Measurements from ENCODE around the gene NLRC5. TPM values are rescaled to one million over a fixed set of nuclear protein-coding genes. Genes with fewer than 3 reads are reported as not detected.

NLRC5 gene
- total and polyA plus RNA-seq, 9 of the 15 experiments (the other 6 are each of a cell fraction or from before 2014, with no cell fraction given): 0.59 to 0.71 TPM; not detected in 7

DNA sequence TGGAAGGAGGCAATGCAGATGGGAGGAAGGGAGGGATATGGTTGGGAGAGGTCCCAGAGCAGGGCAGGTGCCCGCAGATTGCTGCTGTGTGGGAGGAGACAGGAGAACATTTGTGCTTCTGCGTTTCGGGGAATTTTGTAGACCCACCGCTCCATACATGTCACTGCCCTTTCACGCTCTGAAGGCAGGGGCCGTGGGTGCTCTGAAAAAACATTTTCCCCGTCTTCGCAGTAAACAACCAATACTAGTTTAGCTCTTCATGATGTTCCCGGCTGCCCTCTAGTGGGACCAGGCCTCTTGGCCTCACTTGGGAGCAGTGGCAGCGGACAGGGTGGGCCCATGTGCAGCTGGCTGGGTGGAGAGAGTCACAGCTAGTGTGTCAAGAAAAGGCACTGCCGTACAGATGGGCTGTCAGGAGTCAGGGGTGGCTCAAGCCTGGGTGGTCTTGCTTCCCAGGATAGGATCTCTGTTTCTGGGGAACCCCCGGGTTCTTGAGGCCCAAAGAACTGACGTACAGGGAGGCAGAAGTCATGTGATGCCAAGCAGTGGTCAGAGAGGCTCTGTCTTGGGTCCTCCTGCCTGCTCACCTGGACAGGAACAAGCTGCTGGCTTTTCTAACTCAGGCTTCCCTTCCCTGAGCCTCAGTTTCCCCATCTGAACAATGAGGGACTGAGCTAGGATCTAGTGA lies 56.5 kb downstream of the NLRC5 start:
- 5% methylated on average over 13 of the region's 13 CpGs for WGBS (ENCODE audit: insufficient coverage, low coverage, missing lambda C conversion rate)
- ChIA-PET POLR2A (interaction anchor here (0.5 to 1.2 kb wide), 8 partner anchors 10 to 172 kb away, joined by 3 to 5 read pairs (median 4); no protein-coding TSS in a partner anchor), CTCF (ENCODE audit: low intra/inter-chr PET ratio) (interaction anchor here (1.2 to 2.1 kb wide), 2 partner anchors 82 to 122 kb away, joined by 3 to 6 read pairs; no protein-coding TSS in a partner anchor)
- Histone ChIP-seq H3K9me3 (replicated peaks; ENCODE audit: control insufficient read depth, insufficient read depth, low read depth, low read length) (no peaks in the 10 kb centered on the region), H2AFZ (ENCODE audit: low read depth, low read length) (no peak overlapping the region; the same call in 1 of the 2 replicates), H3K27ac (ENCODE audit: extremely low read depth, low read depth, low read length) (no peak overlapping the region), H3K4me1 (replicated peaks in 1 of 2; ENCODE audit: control insufficient read depth in 2 of 2, insufficient read depth in 2 of 2, low read length in 2 of 2) (no peaks in the 10 kb centered on the region; a peak in 1 of 5 replicates), H3K4me3 (no peak overlapping the region), H4K20me1 (replicated peaks; ENCODE audit: control insufficient read depth, insufficient read depth, low read length) (no peaks in the 10 kb centered on the region), H3K36me3 (ENCODE audit: control insufficient read depth, insufficient read depth, low read length) (no peaks in the 10 kb centered on the region), H3K4me2 (ENCODE audit: insufficient read depth, low read length) (peak overlapping the region; percentile 35), H3K27me3 (ENCODE audit: control insufficient read depth in 2 of 2, insufficient read depth in 2 of 2, low read length in 2 of 2) (peaks cover 3 to 40% of the 10 kb centered on the region in 2 experiments; a peak in 2 of 5 replicates), H3K9me1 (ENCODE audit: control insufficient read depth, insufficient read depth, low read length) (no peaks in the 10 kb centered on the region), H3K79me2 (ENCODE audit: control insufficient read depth, insufficient read depth, low read length) (no peaks in the 10 kb centered on the region), H3K9ac (ENCODE audit: insufficient read depth in 1 of 2, low read depth in 2 of 2, low read length in 2 of 2) (peak overlapping the region in 1 of 2 experiments; percentile 60; a peak in 1 of 4 replicates)
- DNase-seq (ENCODE audit: extremely low read depth in 1 of 4, low spot score in 3 of 4) (peak; percentile 59 to 76 (median 63)), ATAC-seq (peak; percentile 94), FAIRE-seq (peak; percentile 66)
- in situ Hi-C loops (cut with MboI) (no loop called here), intact Hi-C loops (cut with micrococcal nuclease) (loop anchor here (1.0 kb wide), 1 partner anchor 82 kb away; no protein-coding TSS in a partner anchor)
- no TSS peak for BruUV-seq (replicated peaks)
- TF ChIP-seq, protein P1, sequence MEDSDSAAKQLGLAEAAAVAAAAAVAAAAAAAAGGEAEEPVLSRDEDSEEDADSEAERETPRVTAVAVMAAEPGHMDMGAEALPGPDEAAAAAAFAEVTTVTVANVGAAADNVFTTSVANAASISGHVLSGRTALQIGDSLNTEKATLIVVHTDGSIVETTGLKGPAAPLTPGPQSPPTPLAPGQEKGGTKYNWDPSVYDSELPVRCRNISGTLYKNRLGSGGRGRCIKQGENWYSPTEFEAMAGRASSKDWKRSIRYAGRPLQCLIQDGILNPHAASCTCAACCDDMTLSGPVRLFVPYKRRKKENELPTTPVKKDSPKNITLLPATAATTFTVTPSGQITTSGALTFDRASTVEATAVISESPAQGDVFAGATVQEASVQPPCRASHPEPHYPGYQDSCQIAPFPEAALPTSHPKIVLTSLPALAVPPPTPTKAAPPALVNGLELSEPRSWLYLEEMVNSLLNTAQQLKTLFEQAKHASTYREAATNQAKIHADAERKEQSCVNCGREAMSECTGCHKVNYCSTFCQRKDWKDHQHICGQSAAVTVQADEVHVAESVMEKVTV (CRISPR knock-in tag; IDR thresholded peaks at IDR 0.05): no peak
- TF ChIP-seq TFAP4 (CRISPR knock-in tag; IDR thresholded peaks at IDR 0.05; ENCODE audit: borderline replicate concordance) (peak; percentile 38; the same call in 1 of the 2 replicates), ZNF668 (CRISPR knock-in tag; IDR thresholded peaks at IDR 0.05) (no peak), TAF9B (IDR thresholded peaks at IDR 0.05; ENCODE audit: partially characterized antibody) (no peak), ZNF79 (CRISPR knock-in tag; IDR thresholded peaks at IDR 0.05; ENCODE audit: low read depth) (no peak), NCOA6 (IDR thresholded peaks at IDR 0.05) (no peak), ZNF77 (CRISPR knock-in tag; IDR thresholded peaks at IDR 0.05) (no peak), CEBPG (CRISPR knock-in tag; IDR thresholded peaks at IDR 0.05) (no peak), CEBPG (tag; conservative IDR thresholded peaks at IDR 0.05 in 1 of 2, IDR thresholded peaks at IDR 0.05 in 1 of 2) (no peak), DDX20 (tag; IDR thresholded peaks at IDR 0.05; ENCODE audit: low read depth) (no peak), TSC22D4 (tag; IDR thresholded peaks at IDR 0.05) (no peak), ZNF778 (CRISPR knock-in tag; IDR thresholded peaks at IDR 0.05) (no peak), ZNF696 (CRISPR knock-in tag; conservative IDR thresholded peaks at IDR 0.05) (no peak), POLR2B (IDR thresholded peaks at IDR 0.05; ENCODE audit: low read depth, partially characterized antibody) (no peak), DACH1 (IDR thresholded peaks at IDR 0.05; ENCODE audit: partially characterized antibody) (no peak), HNRNPUL1 (IDR thresholded peaks at IDR 0.05; ENCODE audit: low read length) (no peak), ZNF695 (CRISPR knock-in tag; IDR thresholded peaks at IDR 0.05) (no peak), NCOA4 (IDR thresholded peaks at IDR 0.05; ENCODE audit: partially characterized antibody) (no peak), ZNF217 (CRISPR knock-in tag; IDR thresholded peaks at IDR 0.05) (no peak), E2F4 (CRISPR knock-in tag; IDR thresholded peaks at IDR 0.05; ENCODE audit: low read depth) (no peak), HDAC2 (IDR thresholded peaks at IDR 0.05) (no peak)
